Skin of body (tissue), 2 donors: ENCODE measurements around the gene IL22RA1. TPM values are rescaled to one million over a fixed set of nuclear protein-coding genes. Genes with fewer than 3 reads are reported as not detected.
A peak's percentile ranks its signal among the peaks of the same experiment; 100 is the strongest.

Experiments used
- DNase-seq: peaks from one replicate; lab custom pipeline; 2025; lab: John Stamatoyannopoulos, UW
- total RNA-seq: library from RNA; depleted of rRNA; stranded (reverse); fragments of >200 nt; gene quantifications from one replicate; pipeline ENCODE4 v1.2.3, GENCODE V29; 2014

Gene IL22RA1
- total RNA-seq, 1 donor from 2014 or later, result 5.0 TPM

GRCh38 chr1:24117132-24117531, 25.8 kb downstream of the IL22RA1 start:
- DNase-seq, result no peak

- DNase-seq, result no peak
Measured at GRCh38 chr1:24114753-24115152, 28.2 kb downstream of the IL22RA1 start.

- no peak for DNase-seq
Measured at GRCh38 chr1:24113641-24114033, 29.3 kb downstream of the IL22RA1 start.

- peak; percentile 30 for DNase-seq
Measured at GRCh38 chr1:24111996-24112779, 30.8 kb downstream of the IL22RA1 start, which contains the start of gene MYOM3. Gene MYOM3, minus strand, starts transcription at chr1:24112135. Its CDS starts 3,499 bp downstream, at chr1:24108636.

- no peak for DNase-seq
Measured at GRCh38 chr1:24111262-24111995, 31.5 kb downstream of the IL22RA1 start.

GRCh38 chr1:24110642-24111261, 32.2 kb downstream of the IL22RA1 start:
- DNase-seq, result no peak

GRCh38 chr1:24109686-24110475, 33.1 kb downstream of the IL22RA1 start:
- DNase-seq, result no peak

GRCh38 chr1:24109166-24109483, 33.8 kb downstream of the IL22RA1 start:
- DNase-seq, result no peak

- no peak for DNase-seq
Measured at GRCh38 chr1:24108334-24109165, 34.4 kb downstream of the IL22RA1 start.

GRCh38 chr1:24107462-24108138, 35.3 kb downstream of the IL22RA1 start:
- DNase-seq, result no peak

GRCh38 chr1:24105368-24106160, 37.4 kb downstream of the IL22RA1 start:
- no peak for DNase-seq

GRCh38 chr1:24104854-24105253, 38.1 kb downstream of the IL22RA1 start:
- DNase-seq, result no peak

- no peak for DNase-seq
Measured at GRCh38 chr1:24103879-24104278, 39.1 kb downstream of the IL22RA1 start.

GRCh38 chr1:24103408-24103807, 39.5 kb downstream of the IL22RA1 start:
- DNase-seq, result no peak

GRCh38 chr1:24102961-24103360, 40.0 kb downstream of the IL22RA1 start:
- no peak for DNase-seq

GRCh38 chr1:24101796-24102586, 40.9 kb downstream of the IL22RA1 start:
- DNase-seq, result peak; percentile 17

- no peak for DNase-seq
Measured at GRCh38 chr1:24100945-24101737, 41.8 kb downstream of the IL22RA1 start.
